ENCODE measurements around the gene SORT1. TPM values are rescaled to one million over a fixed set of nuclear protein-coding genes. Genes with fewer than 3 reads are reported as not detected.

Gene SORT1
- total RNA-seq, 2 experiments from 2014 or later: 21.8 to 45.5 TPM

- BruUV-seq (replicated peaks): no TSS peak
- Histone ChIP-seq H3K9me3 (ENCODE audit: low read length) (no peaks in the 10 kb centered on the region), H3K9me2 (ENCODE audit: insufficient read depth, low read length) (no peaks in the 10 kb centered on the region), H3K27ac (ENCODE audit: low read depth, low read length, poor library complexity, severe bottlenecking) (no peak overlapping the region), H3K4me2 (ENCODE audit: low read length) (no peak overlapping the region), H3K4me3 (ENCODE audit: low read depth, low read length, poor library complexity, severe bottlenecking) (no peak overlapping the region), H3K4me1 (ENCODE audit: insufficient read depth, low read length, poor library complexity, severe bottlenecking) (no peaks in the 10 kb centered on the region), H3K36me3 (ENCODE audit: insufficient read depth, low read length) (peaks cover 42% of the 10 kb centered on the region), H3K79me2 (ENCODE audit: insufficient read depth, low read depth, low read length) (no peaks in the 10 kb centered on the region), H4K20me1 (ENCODE audit: insufficient read depth, low read length) (no peaks in the 10 kb centered on the region), H2AFZ (ENCODE audit: low read length) (no peak overlapping the region)
- POLR2A ChIA-PET: interaction anchor here (0.7 to 1.5 kb wide), 3 partner anchors 11 to 37 kb away, joined by 4 to 6 read pairs (median 4); no protein-coding TSS in a partner anchor
- TF ChIP-seq EZH2phosphoT487 (IDR thresholded peaks at IDR 0.05; ENCODE audit: borderline replicate concordance, low read depth, low read length) (no peak), CTCF (conservative IDR thresholded peaks at IDR 0.05; ENCODE audit: low read length) (no peak)
- no peak for DNase-seq (ENCODE audit: low spot score)
- intact Hi-C loops (cut with micrococcal nuclease; ENCODE audit: unreplicated experiment): no loop called here
- CTCF ChIA-PET (ENCODE audit: unreplicated experiment): interaction anchor here (0.7 kb wide), 1 partner anchor 47 kb away, joined by 3 read pairs; no protein-coding TSS in a partner anchor
These were observed 47.1 kb downstream of the SORT1 start for GRCh38 chr1:109350655-109351054.

- H3K4me3 ChIP-seq (ENCODE audit: low read depth, low read length, poor library complexity, severe bottlenecking): no peak overlapping the region
- H3K9me3 ChIP-seq (ENCODE audit: low read length): no peaks in the 10 kb centered on the region
- no peak overlapping the region for H3K4me2 ChIP-seq (ENCODE audit: low read length)
- CTCF ChIA-PET (ENCODE audit: unreplicated experiment): interaction anchor here (0.7 kb wide), 1 partner anchor 46 kb away, joined by 3 read pairs; no protein-coding TSS in a partner anchor
- intact Hi-C loops (cut with micrococcal nuclease; ENCODE audit: unreplicated experiment): no loop called here
- DNase-seq (ENCODE audit: low spot score): no peak
- H2AFZ ChIP-seq (ENCODE audit: low read length): no peak overlapping the region
- no peak for TF ChIP-seq EZH2phosphoT487 (IDR thresholded peaks at IDR 0.05; ENCODE audit: borderline replicate concordance, low read depth, low read length)
- no peak for TF ChIP-seq CTCF (conservative IDR thresholded peaks at IDR 0.05; ENCODE audit: low read length)
- POLR2A ChIA-PET: interaction anchor here (0.7 to 1.5 kb wide), 4 partner anchors 8 to 37 kb away, joined by 3 to 6 read pairs (median 4); no protein-coding TSS in a partner anchor
- H4K20me1 ChIP-seq (ENCODE audit: insufficient read depth, low read length): no peaks in the 10 kb centered on the region
- TSS peak; percentile 21 for BruUV-seq (replicated peaks)
- no peaks in the 10 kb centered on the region for H3K79me2 ChIP-seq (ENCODE audit: insufficient read depth, low read depth, low read length)
- no peaks in the 10 kb centered on the region for H3K4me1 ChIP-seq (ENCODE audit: insufficient read depth, low read length, poor library complexity, severe bottlenecking)
- no peak overlapping the region for H3K27ac ChIP-seq (ENCODE audit: low read depth, low read length, poor library complexity, severe bottlenecking)
- peaks cover 46% of the 10 kb centered on the region for H3K36me3 ChIP-seq (ENCODE audit: insufficient read depth, low read length)
- no peaks in the 10 kb centered on the region for H3K9me2 ChIP-seq (ENCODE audit: insufficient read depth, low read length)
These were observed 47.5 kb downstream of the SORT1 start for GRCh38 chr1:109350182-109350581.

GRCh38 chr1:109347511-109347910 lies 50.2 kb downstream of the SORT1 start:
- Histone ChIP-seq H3K4me3 (ENCODE audit: low read depth, low read length, poor library complexity, severe bottlenecking) (no peak overlapping the region), H2AFZ (ENCODE audit: low read length) (no peak overlapping the region), H3K9me2 (ENCODE audit: insufficient read depth, low read length) (no peaks in the 10 kb centered on the region), H4K20me1 (ENCODE audit: insufficient read depth, low read length) (no peaks in the 10 kb centered on the region), H3K79me2 (ENCODE audit: insufficient read depth, low read depth, low read length) (no peaks in the 10 kb centered on the region), H3K27ac (ENCODE audit: low read depth, low read length, poor library complexity, severe bottlenecking) (no peak overlapping the region), H3K4me2 (ENCODE audit: low read length) (no peak overlapping the region), H3K9me3 (ENCODE audit: low read length) (no peaks in the 10 kb centered on the region), H3K36me3 (ENCODE audit: insufficient read depth, low read length) (peaks cover 61% of the 10 kb centered on the region), H3K4me1 (ENCODE audit: insufficient read depth, low read length, poor library complexity, severe bottlenecking) (no peaks in the 10 kb centered on the region)
- intact Hi-C loops (cut with micrococcal nuclease; ENCODE audit: unreplicated experiment): no loop called here
- no peak for DNase-seq (ENCODE audit: low spot score)
- POLR2A ChIA-PET: interaction anchor here (0.9 to 1.0 kb wide), 3 partner anchors 11 to 15 kb away, joined by 3 to 4 read pairs (median 3); no protein-coding TSS in a partner anchor
- BruUV-seq (replicated peaks): no TSS peak
- TF ChIP-seq CTCF (conservative IDR thresholded peaks at IDR 0.05; ENCODE audit: low read length) (no peak), EZH2phosphoT487 (IDR thresholded peaks at IDR 0.05; ENCODE audit: borderline replicate concordance, low read depth, low read length) (no peak)
- CTCF ChIA-PET (ENCODE audit: unreplicated experiment): no interaction called here
